MCF 10A (cell line): ENCODE measurements around the gene PPP6R2. TPM values are rescaled to one million over a fixed set of nuclear protein-coding genes. Genes with fewer than 3 reads are reported as not detected.
"Not testable (repeated sequence)": the region's sequence is repeated elsewhere in the genome, so short reads cannot be mapped to it uniquely, and the experiment has no call there.

Experiments
- BruUV-seq: library from RNA; stranded (reverse); fragments of 400-500 nt; replicated peaks from 2 replicates; lab custom pipeline; 2021; lab: Mats Ljungman, UMichigan
- CTCF ChIA-PET: fragments of 300-600 bp; sonication (Branson Sonifier 250); formaldehyde crosslinking; extraction: SDS; loops from one replicate; lab custom pipeline; 2021; ENCODE audit warnings: antibody characterized with exemption, inconsistent platforms; lab: Yijun Ruan, JAX
- POLR2A ChIA-PET: fragments of 300-600, 350-650 bp; sonication (Branson Sonifier 250); formaldehyde crosslinking; extraction: SDS; loops from one replicate; lab custom pipeline; 2020; ENCODE audit warnings: antibody characterized with exemption, inconsistent platforms; lab: Yijun Ruan, JAX
- DNase-seq: peaks from one replicate; pipeline ENCODE4 v3.0.0-alpha.2; 2018; ENCODE audit not compliant: unreplicated experiment
- H3K27ac Mint-ChIP-seq: one replicate; pipeline ENCODE4 v1.8.0; 2022; ENCODE audit warnings: mild to moderate bottlenecking, low read depth, mixed read lengths; ENCODE audit not compliant: unreplicated experiment
- H3K27me3 Mint-ChIP-seq: one replicate; pipeline ENCODE4 v1.8.0; 2022; ENCODE audit warnings: mixed read lengths; ENCODE audit not compliant: insufficient read depth, unreplicated experiment
- H3K36me3 Mint-ChIP-seq: one replicate; pipeline ENCODE4 v1.8.0; 2022; ENCODE audit warnings: mild to moderate bottlenecking, moderate library complexity, mixed read lengths; ENCODE audit not compliant: insufficient read depth, unreplicated experiment
- H3K4me1 Mint-ChIP-seq: one replicate; pipeline ENCODE4 v1.8.0; 2022; ENCODE audit warnings: mixed read lengths; ENCODE audit not compliant: insufficient read depth, unreplicated experiment
- H3K4me3 Mint-ChIP-seq: one replicate; pipeline ENCODE4 v1.8.0; 2022; ENCODE audit warnings: mild to moderate bottlenecking, moderate library complexity, mixed read lengths; ENCODE audit not compliant: unreplicated experiment
- H3K9me3 Mint-ChIP-seq: one replicate; pipeline ENCODE4 v1.8.0; 2022; ENCODE audit warnings: mixed read lengths; ENCODE audit not compliant: unreplicated experiment
- CTCF ChIP-seq: fragments of 200-600 bp; IDR thresholded peaks from one replicate; pipeline ENCODE4 v1.8.0; 2022; ENCODE audit warnings: antibody characterized with exemption, mild to moderate bottlenecking; ENCODE audit not compliant: unreplicated experiment
- intact Hi-C: fragments of 100-400 bp; cut with micrococcal nuclease; formaldehyde crosslinking; loops from 2 replicates; pipeline ENCODE4 v1.14.1; 2022
- total RNA-seq: library from RNA; stranded (reverse); gene quantifications from 2 replicates; pipeline ENCODE4 v1.2.3, GENCODE V29; 2022

The PPP6R2 gene
- total RNA-seq, 1 experiment from 2014 or later = 30.1 TPM

DNA sequence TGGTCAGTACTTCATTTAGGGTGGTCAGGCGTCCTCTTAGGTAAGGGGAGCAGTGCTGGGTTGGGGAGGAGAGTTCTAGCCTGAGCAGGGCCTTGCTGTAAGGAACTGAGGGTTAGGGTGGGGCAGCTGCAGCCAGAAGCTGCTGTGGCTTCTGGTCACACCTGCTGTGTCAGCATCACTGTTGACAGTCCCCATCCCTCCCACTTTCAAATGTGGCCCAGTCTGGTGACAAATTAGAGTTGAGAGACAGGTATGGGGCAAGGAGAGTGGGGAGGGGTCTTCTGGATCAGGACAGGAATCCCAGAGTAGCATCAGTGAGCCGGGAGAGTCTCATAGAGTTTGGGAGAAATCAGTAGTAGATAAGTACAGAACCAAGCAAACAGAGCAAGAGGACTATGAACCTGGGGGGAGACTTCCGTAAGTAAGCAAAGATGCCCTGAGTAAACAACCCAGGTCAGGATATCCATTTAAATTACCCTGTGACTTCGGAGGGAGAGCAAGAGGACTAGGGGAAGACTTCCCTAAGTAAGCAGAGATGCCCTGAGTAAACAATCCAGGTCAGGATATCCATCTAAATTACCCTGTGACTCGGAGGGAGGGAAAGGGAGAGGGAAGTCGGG is 53.7 kb downstream of the PPP6R2 start:
- no peak overlapping the region for H3K4me3 Mint-ChIP-seq
- TF ChIP-seq CTCF = no peak
- no TSS peak for BruUV-seq
- no peaks in the 10 kb centered on the region for H3K9me3 Mint-ChIP-seq
- intact Hi-C loops = no loop called here
- H3K4me1 Mint-ChIP-seq = peaks cover 7% of the 10 kb centered on the region
- POLR2A ChIA-PET = no interaction called here
- no peak for DNase-seq
- H3K27me3 Mint-ChIP-seq = no peaks in the 10 kb centered on the region
- no peak overlapping the region for H3K27ac Mint-ChIP-seq
- peaks cover 59% of the 10 kb centered on the region for H3K36me3 Mint-ChIP-seq
- CTCF ChIA-PET = no interaction called here

DNA sequence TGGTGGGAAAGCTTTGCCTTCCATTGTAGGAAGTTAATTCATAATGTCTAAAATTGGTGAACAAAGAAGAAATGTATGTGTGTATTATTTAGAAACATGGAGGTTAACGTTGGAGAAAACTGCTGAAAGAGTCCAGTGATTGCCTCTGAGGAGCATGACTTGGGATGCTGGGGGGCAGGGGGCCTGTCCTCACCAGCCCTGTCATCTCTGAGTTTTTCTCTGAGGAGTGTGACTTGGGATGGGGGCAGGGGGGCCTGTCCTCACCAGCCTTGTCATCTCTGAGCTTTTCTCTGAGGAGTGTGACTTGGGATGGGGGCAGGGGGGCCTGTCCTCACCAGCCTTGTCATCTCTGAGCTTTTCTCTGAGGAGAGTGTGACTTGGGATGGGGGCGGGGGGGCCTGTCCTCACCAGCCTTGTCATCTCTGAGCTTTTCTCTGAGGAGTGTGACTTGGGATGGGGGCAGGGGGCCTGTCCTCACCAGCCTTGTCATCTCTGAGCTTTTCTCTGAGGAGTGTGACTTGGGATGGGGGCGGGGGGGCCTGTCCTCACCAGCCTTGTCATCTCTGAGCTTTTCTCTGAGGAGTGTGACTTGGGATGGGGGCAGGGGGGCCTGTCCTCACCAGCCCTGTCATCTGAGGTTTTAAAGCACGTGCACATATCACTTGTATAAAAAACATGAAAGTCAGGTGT is 54.4 kb downstream of the PPP6R2 start:
- POLR2A ChIA-PET, H3K4me1 Mint-ChIP-seq, DNase-seq, H3K27ac Mint-ChIP-seq, BruUV-seq, H3K27me3 Mint-ChIP-seq, H3K9me3 Mint-ChIP-seq, H3K4me3 Mint-ChIP-seq, intact Hi-C loops: not testable (repeated sequence)
- CTCF ChIA-PET = interaction anchor here (0.6 kb wide), 1 partner anchor 98 kb away, joined by 3 read pairs; no protein-coding TSS in a partner anchor
- H3K36me3 Mint-ChIP-seq = peaks cover 66% of the 10 kb centered on the region

DNA sequence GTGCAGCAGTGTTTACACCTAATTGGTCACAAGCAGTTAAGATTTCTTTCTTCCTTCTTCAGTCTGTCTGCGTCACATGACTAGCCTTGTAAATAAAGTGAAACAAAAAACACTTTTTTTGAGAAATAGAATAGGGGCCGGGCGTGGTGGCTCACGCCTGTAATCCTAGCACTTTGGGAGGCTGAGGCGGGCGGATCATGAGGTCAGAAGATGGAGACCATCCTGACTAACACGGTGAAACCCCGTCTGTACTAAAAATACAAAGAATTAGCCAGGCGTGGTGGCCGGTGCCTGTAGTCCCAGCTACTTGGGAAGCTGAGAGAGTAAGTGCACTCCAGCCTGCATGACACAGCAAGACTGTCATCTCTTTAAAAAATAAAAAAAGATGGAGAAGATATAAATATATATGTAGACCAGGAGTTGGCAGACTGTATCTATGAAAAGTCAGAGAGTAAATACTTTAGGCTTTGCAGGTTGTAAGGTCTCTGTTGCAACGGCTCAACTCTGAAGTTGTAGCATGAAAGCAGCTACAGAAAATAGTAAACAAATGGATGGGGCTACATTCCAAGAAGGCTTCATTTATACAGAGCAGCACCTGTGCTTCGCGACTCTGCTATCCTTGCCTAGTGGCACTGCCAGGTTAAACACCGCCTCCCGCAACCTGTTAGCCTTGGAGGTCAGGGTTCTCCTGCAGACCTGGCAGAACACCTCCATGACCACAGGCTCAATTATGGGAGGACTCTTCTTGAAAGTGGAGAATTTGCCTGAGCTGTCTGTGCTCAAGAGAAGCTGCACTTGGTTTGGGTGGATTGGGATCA is 55.9 kb downstream of the PPP6R2 start:
- no peaks in the 10 kb centered on the region for H3K27me3 Mint-ChIP-seq
- peaks cover 67% of the 10 kb centered on the region for H3K36me3 Mint-ChIP-seq
- intact Hi-C loops = no loop called here
- no peaks in the 10 kb centered on the region for H3K9me3 Mint-ChIP-seq
- DNase-seq = no peak
- BruUV-seq = no TSS peak
- no peak overlapping the region for H3K27ac Mint-ChIP-seq
- no peak overlapping the region for H3K4me3 Mint-ChIP-seq
- peaks cover 7% of the 10 kb centered on the region for H3K4me1 Mint-ChIP-seq
- no peak for TF ChIP-seq CTCF
- ChIA-PET POLR2A (interaction anchor here (0.6 kb wide), 1 partner anchor 69 kb away, joined by 3 read pairs; no protein-coding TSS in a partner anchor), CTCF (interaction anchor here (0.6 to 1.4 kb wide), 5 partner anchors 58 to 220 kb away, joined by 3 to 4 read pairs (median 3); partner anchors contain the start of genes HDAC10 and SCO2)

DNA sequence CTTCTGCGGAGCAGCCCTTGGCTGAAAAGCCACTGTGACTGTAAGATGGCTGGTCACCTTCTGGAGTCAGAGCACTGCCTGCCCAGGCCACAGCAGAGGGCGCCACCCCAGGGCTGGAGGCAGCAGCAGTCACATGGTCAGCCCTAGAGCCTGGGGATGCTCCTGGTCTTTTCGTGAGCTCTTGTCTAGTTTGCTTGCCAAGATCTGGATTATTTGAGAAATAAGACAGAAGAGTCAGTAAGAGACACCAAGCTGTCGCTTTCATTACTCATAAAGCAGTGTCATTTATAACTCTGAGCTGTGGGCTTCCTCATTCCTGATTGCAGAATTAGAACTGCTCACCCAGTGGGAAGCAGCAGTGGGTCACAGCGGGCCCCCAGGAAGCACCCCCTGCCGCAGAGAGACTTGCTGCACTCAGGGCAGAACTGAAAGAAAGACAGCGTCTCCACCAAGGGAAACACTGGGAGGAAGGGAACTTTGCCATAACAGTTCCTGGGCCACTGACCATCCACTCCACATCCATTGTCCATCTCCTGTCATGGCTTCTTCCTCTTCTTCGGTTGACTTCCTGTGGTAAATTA is 56.7 kb downstream of the PPP6R2 start:
- Mint-ChIP-seq H3K27ac (peak overlapping the region; percentile 44), H3K9me3 (no peaks in the 10 kb centered on the region), H3K4me3 (no peak overlapping the region), H3K4me1 (peaks cover 6% of the 10 kb centered on the region), H3K27me3 (no peaks in the 10 kb centered on the region), H3K36me3 (peaks cover 62% of the 10 kb centered on the region)
- peak; percentile 27 for TF ChIP-seq CTCF
- peak; percentile 23 for DNase-seq
- CTCF ChIA-PET = interaction anchor here (0.5 to 1.4 kb wide), 8 partner anchors 21 to 219 kb away, joined by 3 to 4 read pairs (median 3); partner anchors contain the start of genes HDAC10 and SCO2
- POLR2A ChIA-PET = interaction anchor here (0.6 kb wide), 1 partner anchor 68 kb away, joined by 3 read pairs; no protein-coding TSS in a partner anchor
- BruUV-seq = no TSS peak
- intact Hi-C loops = no loop called here
